CD8-positive, alpha-beta memory T cell (primary cell): ENCODE measurements around the gene ASAP2. TPM values are rescaled to one million over a fixed set of nuclear protein-coding genes. Genes with fewer than 3 reads are reported as not detected.

Experiments used
- CTCF ChIA-PET: fragments of 350-600 bp; sonication (Branson Sonifier 250); formaldehyde crosslinking; loops from one replicate; lab custom pipeline; 2021; ENCODE audit warnings: antibody characterized with exemption; lab: Charles Lee
- POLR2A ChIA-PET: fragments of 350-600 bp; sonication (Branson Sonifier 250); formaldehyde crosslinking; loops from one replicate; lab custom pipeline; 2021; ENCODE audit warnings: antibody characterized with exemption; lab: Charles Lee
- DNase-seq, 5 donors: peaks; one replicate each; pipeline versions ENCODE4 v3.0.0 to v3.0.0-alpha.2; 2020 to 2022; ENCODE audit warnings: mixed read lengths in 1 of 5
- H3K27ac ChIP-seq: one replicate; pipeline ENCODE4 v1.7.0; 2013; ENCODE audit warnings: low read depth, mild to moderate bottlenecking, low read length, moderate library complexity
- H3K27me3 ChIP-seq: 2 replicates; pipeline ENCODE4 v1.7.0; 2013; ENCODE audit warnings: low read length, mild to moderate bottlenecking; ENCODE audit not compliant: insufficient read depth, poor library complexity, severe bottlenecking
- H3K36me3 ChIP-seq: 2 replicates; pipeline ENCODE4 v1.7.0; 2013; ENCODE audit warnings: mild to moderate bottlenecking, low read length, moderate library complexity; ENCODE audit not compliant: insufficient read depth
- H3K4me1 ChIP-seq: 2 replicates; pipeline ENCODE4 v1.7.0; 2013; ENCODE audit warnings: mild to moderate bottlenecking, low read length, moderate library complexity; ENCODE audit not compliant: insufficient read depth
- H3K4me3 ChIP-seq: 2 replicates; pipeline ENCODE4 v1.7.0; 2013; ENCODE audit warnings: mild to moderate bottlenecking, low read length
- H3K9me3 ChIP-seq: 2 replicates; pipeline ENCODE4 v1.7.0; 2013; ENCODE audit warnings: mild to moderate bottlenecking, low read length
- H3K27ac Mint-ChIP-seq, 8 donors: one replicate each; pipeline ENCODE4 v1.8.0; 2020 to 2021; ENCODE audit warnings: mixed read lengths in 8 of 8, mild to moderate bottlenecking in 6 of 8, inconsistent platforms in 3 of 8, moderate library complexity in 3 of 8
- H3K27me3 Mint-ChIP-seq, 2 donors: one replicate each; pipeline ENCODE4 v1.8.0; 2020 to 2021; ENCODE audit warnings: mixed read lengths in 2 of 2, mild to moderate bottlenecking in 1 of 2, moderate library complexity in 1 of 2
- H3K36me3 Mint-ChIP-seq, 3 donors: one replicate each; pipeline ENCODE4 v1.8.0; 2020 to 2021; ENCODE audit warnings: mixed read lengths in 3 of 3, inconsistent platforms in 1 of 3, mild to moderate bottlenecking in 1 of 3
- H3K4me1 Mint-ChIP-seq, 3 donors: one replicate each; pipeline ENCODE4 v1.8.0; 2020 to 2021; ENCODE audit warnings: mixed read lengths in 3 of 3, inconsistent platforms in 1 of 3, mild to moderate bottlenecking in 1 of 3
- H3K4me3 Mint-ChIP-seq, 7 donors: one replicate each; pipeline ENCODE4 v1.8.0; 2020 to 2021; ENCODE audit warnings: mixed read lengths in 7 of 7, mild to moderate bottlenecking in 6 of 7, moderate library complexity in 4 of 7, inconsistent platforms in 2 of 7
- H3K9me3 Mint-ChIP-seq, 5 donors: one replicate each; pipeline ENCODE4 v1.8.0; 2020 to 2022; ENCODE audit warnings: mixed read lengths in 5 of 5, mild to moderate bottlenecking in 3 of 5, moderate library complexity in 2 of 5, inconsistent platforms in 1 of 5
- polyA plus RNA-seq: library from polyadenylated mRNA; unstranded; fragments of 300-500 nt; fragmentation: Illumina TruSeq; gene quantifications from one replicate; pipeline ENCODE4 v1.2.3, GENCODE V29; 2021
- total RNA-seq, 2 experiments: library from RNA; stranded (reverse); gene quantifications; one replicate each; pipeline ENCODE4 v1.2.3, GENCODE V29; 2021

Gene ASAP2
- total and polyA plus RNA-seq, 3 experiments from 2014 or later = 0.15 to 0.38 TPM; not detected in 1

DNA sequence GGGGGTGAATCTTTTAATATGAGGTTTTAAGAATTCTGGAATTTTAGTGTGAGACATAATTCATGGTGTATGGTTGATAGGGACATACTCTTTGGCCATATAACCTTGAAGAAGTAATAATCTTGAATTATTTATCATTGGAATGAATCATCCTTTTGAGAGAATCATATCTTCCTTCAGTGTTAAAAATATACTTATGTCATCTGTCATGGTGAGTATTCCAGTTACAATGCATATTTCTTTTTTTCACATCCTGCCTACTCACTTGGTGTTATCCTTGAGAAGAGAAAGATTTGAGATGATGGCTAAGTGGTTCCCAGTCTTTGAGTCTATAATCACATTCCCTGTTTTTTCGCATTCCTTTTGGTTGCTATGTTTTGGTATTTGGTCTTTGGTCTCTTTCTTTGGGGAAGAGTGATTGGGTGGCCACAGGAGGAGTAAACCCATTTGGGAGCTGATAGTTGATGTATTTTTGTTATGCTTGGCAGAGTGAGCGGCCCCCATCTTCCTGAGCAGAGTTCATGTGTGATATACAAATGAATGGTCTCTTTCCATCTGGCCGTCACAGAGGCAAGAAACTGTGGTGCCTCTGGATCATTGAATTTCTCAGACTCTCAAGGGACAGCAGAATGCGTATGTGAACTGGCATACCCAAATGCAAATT lies 21.6 kb downstream of the ASAP2 start:
- Histone ChIP-seq H3K4me1 (no peaks in the 10 kb centered on the region), H3K36me3 (no peaks in the 10 kb centered on the region), H3K27ac (no peak overlapping the region), H3K9me3 (no peaks in the 10 kb centered on the region), H3K27me3 (no peaks in the 10 kb centered on the region), H3K4me3 (no peak overlapping the region)
- CTCF ChIA-PET = no interaction called here
- DNase-seq = no peak
- Mint-ChIP-seq H3K9me3 (no peaks in the 10 kb centered on the region), H3K27me3 (peaks cover 31 to 67% of the 10 kb centered on the region in 2 donors), H3K4me3 (no peak overlapping the region), H3K36me3 (peaks cover 0 to 1% (median 0%) of the 10 kb centered on the region in 3 donors), H3K4me1 (no peaks in the 10 kb centered on the region), H3K27ac (no peak overlapping the region)
- POLR2A ChIA-PET = no interaction called here

- ChIA-PET POLR2A (no interaction called here), CTCF (no interaction called here)
- Histone ChIP-seq H3K27me3 (no peaks in the 10 kb centered on the region), H3K4me1 (no peaks in the 10 kb centered on the region), H3K9me3 (no peaks in the 10 kb centered on the region), H3K27ac (no peak overlapping the region), H3K36me3 (no peaks in the 10 kb centered on the region), H3K4me3 (no peak overlapping the region)
- H3K36me3 Mint-ChIP-seq = peaks cover 0 to 1% (median 0%) of the 10 kb centered on the region in 3 donors
- no peak overlapping the region for H3K4me3 Mint-ChIP-seq
- no peak overlapping the region for H3K27ac Mint-ChIP-seq
- no peaks in the 10 kb centered on the region for H3K9me3 Mint-ChIP-seq
- peaks cover 30 to 68% of the 10 kb centered on the region in 2 donors for H3K27me3 Mint-ChIP-seq
- no peak for DNase-seq
- H3K4me1 Mint-ChIP-seq = no peaks in the 10 kb centered on the region
Observed at GRCh38 chr2:9228781-9229469, 22.3 kb downstream of the ASAP2 start.

DNA sequence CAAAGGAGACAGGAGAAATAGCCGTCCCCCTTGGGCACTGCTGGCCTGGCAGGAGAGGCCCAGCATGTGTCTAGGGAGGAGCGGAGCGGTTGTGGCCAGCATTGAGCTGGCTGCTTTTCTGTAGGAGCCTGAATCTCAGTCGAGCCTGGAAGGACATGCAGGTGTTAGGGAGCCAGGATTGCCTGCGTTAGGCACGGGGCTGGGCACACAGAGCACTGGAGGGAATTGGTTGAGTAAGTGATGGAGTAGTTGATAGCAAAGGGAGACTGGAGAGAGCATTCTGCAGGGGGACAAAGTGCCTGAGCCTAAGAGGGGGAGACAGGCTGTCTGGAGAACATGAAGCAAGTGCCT lies 22.8 kb downstream of the ASAP2 start:
- Histone ChIP-seq H3K27me3 (no peaks in the 10 kb centered on the region), H3K4me1 (no peaks in the 10 kb centered on the region), H3K4me3 (no peak overlapping the region), H3K9me3 (no peaks in the 10 kb centered on the region), H3K36me3 (no peaks in the 10 kb centered on the region), H3K27ac (no peak overlapping the region)
- ChIA-PET POLR2A (no interaction called here), CTCF (no interaction called here)
- Mint-ChIP-seq H3K36me3 (peaks cover 0 to 1% (median 0%) of the 10 kb centered on the region in 3 donors), H3K9me3 (no peaks in the 10 kb centered on the region), H3K27ac (no peak overlapping the region), H3K27me3 (peaks cover 25 to 68% of the 10 kb centered on the region in 2 donors), H3K4me3 (no peak overlapping the region), H3K4me1 (no peaks in the 10 kb centered on the region)
- DNase-seq = no peak

GRCh38 chr2:9230051-9230802 lies 23.6 kb downstream of the ASAP2 start:
- ChIA-PET POLR2A (no interaction called here), CTCF (no interaction called here)
- H3K27me3 Mint-ChIP-seq = peaks cover 30 to 61% of the 10 kb centered on the region in 2 donors
- Histone ChIP-seq H3K27me3 (no peaks in the 10 kb centered on the region), H3K4me3 (no peak overlapping the region), H3K9me3 (no peaks in the 10 kb centered on the region), H3K27ac (no peak overlapping the region), H3K36me3 (no peaks in the 10 kb centered on the region), H3K4me1 (no peaks in the 10 kb centered on the region)
- no peaks in the 10 kb centered on the region for H3K9me3 Mint-ChIP-seq
- peaks cover 0 to 1% (median 0%) of the 10 kb centered on the region in 3 donors for H3K36me3 Mint-ChIP-seq
- no peak for DNase-seq
- H3K4me3 Mint-ChIP-seq = no peak overlapping the region
- H3K27ac Mint-ChIP-seq = no peak overlapping the region
- no peaks in the 10 kb centered on the region for H3K4me1 Mint-ChIP-seq

- Mint-ChIP-seq H3K36me3 (peaks cover 0 to 1% (median 0%) of the 10 kb centered on the region in 3 donors), H3K27me3 (peaks cover 31 to 54% of the 10 kb centered on the region in 2 donors), H3K27ac (no peak overlapping the region), H3K9me3 (no peaks in the 10 kb centered on the region), H3K4me1 (no peaks in the 10 kb centered on the region), H3K4me3 (no peak overlapping the region)
- POLR2A ChIA-PET = no interaction called here
- Histone ChIP-seq H3K9me3 (no peaks in the 10 kb centered on the region), H3K4me1 (no peaks in the 10 kb centered on the region), H3K27ac (no peak overlapping the region), H3K36me3 (no peaks in the 10 kb centered on the region), H3K4me3 (no peak overlapping the region), H3K27me3 (no peaks in the 10 kb centered on the region)
- CTCF ChIA-PET = no interaction called here
- no peak for DNase-seq
Observed at GRCh38 chr2:9230881-9231280, 24.3 kb downstream of the ASAP2 start.

DNA sequence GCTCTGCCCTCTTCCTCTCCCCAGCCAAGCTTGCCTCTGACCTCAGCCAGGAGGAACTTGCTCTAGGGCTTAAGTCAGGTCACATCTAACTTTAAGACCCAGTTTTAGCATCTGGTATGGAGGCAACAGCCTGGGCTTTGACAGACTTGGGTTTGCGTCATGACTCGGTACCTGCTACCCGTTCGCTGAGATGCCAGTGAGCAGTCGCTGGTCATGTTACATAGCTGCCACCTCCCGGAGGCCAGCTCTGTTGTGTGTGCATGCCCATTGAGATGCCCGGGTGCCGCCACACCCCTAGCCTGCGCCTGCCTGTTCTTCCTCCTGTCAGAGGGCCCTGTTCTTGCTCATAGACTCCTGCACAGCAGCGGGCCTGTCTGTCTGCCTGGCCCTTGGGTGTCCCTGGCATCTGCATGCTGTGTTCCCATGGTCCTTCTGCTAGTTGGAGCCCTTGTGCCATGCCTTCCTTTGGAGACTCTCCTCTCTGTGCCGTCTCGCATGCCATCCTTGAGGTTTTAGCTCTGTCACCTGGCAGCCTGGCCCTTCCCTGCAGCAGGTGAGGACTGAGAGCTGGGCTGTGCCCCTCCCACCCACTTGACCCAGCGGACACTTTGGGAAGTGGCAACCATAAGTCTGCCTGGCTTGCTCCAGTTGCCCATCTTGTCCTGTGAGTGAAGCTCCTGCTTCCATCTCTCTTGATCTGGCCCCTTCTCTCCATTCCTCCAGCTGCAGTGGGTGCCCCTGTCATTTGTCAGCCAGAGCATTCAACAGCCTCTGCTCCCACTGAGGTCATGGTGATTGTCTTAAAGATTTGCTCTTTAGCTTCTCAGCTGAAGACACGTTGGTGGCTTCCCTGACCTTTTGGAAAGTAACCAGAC lies 24.9 kb downstream of the ASAP2 start:
- H3K4me3 ChIP-seq = no peak overlapping the region
- Mint-ChIP-seq H3K27me3 (peaks cover 32 to 49% of the 10 kb centered on the region in 2 donors), H3K36me3 (peaks cover 0 to 1% (median 0%) of the 10 kb centered on the region in 3 donors), H3K9me3 (no peaks in the 10 kb centered on the region), H3K4me3 (no peak overlapping the region), H3K4me1 (no peaks in the 10 kb centered on the region), H3K27ac (no peak overlapping the region)
- no peak overlapping the region for H3K27ac ChIP-seq
- POLR2A ChIA-PET = no interaction called here
- H3K4me1 ChIP-seq = no peaks in the 10 kb centered on the region
- CTCF ChIA-PET = no interaction called here
- no peaks in the 10 kb centered on the region for H3K36me3 ChIP-seq
- H3K9me3 ChIP-seq = no peaks in the 10 kb centered on the region
- H3K27me3 ChIP-seq = no peaks in the 10 kb centered on the region
- DNase-seq = no peak

- no peaks in the 10 kb centered on the region for H3K9me3 Mint-ChIP-seq
- CTCF ChIA-PET = no interaction called here
- no peak for DNase-seq
Observed at GRCh38 chr2:9232166-9232479, 25.5 kb downstream of the ASAP2 start.

More at GRCh38 chr2:9232166-9232479, 25.5 kb downstream of the ASAP2 start:
- H3K4me1 Mint-ChIP-seq = no peaks in the 10 kb centered on the region
- Histone ChIP-seq H3K27ac (no peak overlapping the region), H3K36me3 (no peaks in the 10 kb centered on the region), H3K9me3 (no peaks in the 10 kb centered on the region), H3K4me3 (no peak overlapping the region), H3K27me3 (no peaks in the 10 kb centered on the region), H3K4me1 (no peaks in the 10 kb centered on the region)
- no peak overlapping the region for H3K27ac Mint-ChIP-seq
- POLR2A ChIA-PET = no interaction called here
- H3K4me3 Mint-ChIP-seq = no peak overlapping the region
- H3K27me3 Mint-ChIP-seq = peaks cover 33 to 46% of the 10 kb centered on the region in 2 donors
- H3K36me3 Mint-ChIP-seq = peaks cover 0 to 1% (median 0%) of the 10 kb centered on the region in 3 donors
